Measurements from ENCODE around the gene WNK4. TPM values are rescaled to one million over a fixed set of nuclear protein-coding genes. Genes with fewer than 3 reads are reported as not detected.

WNK4 gene
- total RNA-seq, 1 experiment from 2014 or later: 1.5 TPM

DNA sequence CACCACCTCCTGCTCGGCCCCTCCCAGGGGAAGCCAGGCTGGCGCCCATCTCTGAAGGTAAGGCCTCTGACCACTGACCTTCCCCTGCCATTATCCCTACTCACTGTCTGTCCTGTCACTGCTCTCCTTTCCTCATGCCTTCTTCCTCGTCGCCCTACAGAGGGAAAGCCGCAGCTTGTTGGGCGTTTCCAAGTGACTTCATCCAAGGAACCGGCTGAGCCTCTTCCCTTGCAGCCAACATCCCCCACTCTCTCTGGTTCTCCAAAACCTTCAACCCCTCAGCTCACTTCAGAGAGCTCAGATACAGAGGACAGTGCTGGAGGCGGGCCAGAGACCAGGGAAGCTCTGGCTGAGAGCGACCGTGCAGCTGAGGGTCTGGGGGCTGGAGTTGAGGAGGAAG is 15.1 kb downstream of the WNK4 start:
- H3K27ac Mint-ChIP-seq: no peak overlapping the region
- no peak overlapping the region for H3K4me3 Mint-ChIP-seq
- peaks cover 27% of the 10 kb centered on the region for H3K27me3 Mint-ChIP-seq (ENCODE audit: low read depth)
- peaks cover 6% of the 10 kb centered on the region; the same call in 1 of the 2 replicates for H3K4me1 Mint-ChIP-seq
- ChIA-PET POLR2A (no interaction called here), CTCF (interaction anchor here (0.6 to 1.2 kb wide), 2 partner anchors 32 to 268 kb away, joined by 3 to 5 read pairs; no protein-coding TSS in a partner anchor)
- ATAC-seq: no peak
- H3K9me3 Mint-ChIP-seq: peaks cover 6% of the 10 kb centered on the region
- H3K36me3 Mint-ChIP-seq: peaks cover 8% of the 10 kb centered on the region
- DNase-seq (ENCODE audit: low spot score): no peak
- TF ChIP-seq ZNF138 (CRISPR knock-in tag; conservative IDR thresholded peaks at IDR 0.05): no peak
- no peak for TF ChIP-seq FOXK1 (CRISPR knock-in tag; IDR thresholded peaks at IDR 0.05)
- TF ChIP-seq, protein P1, sequence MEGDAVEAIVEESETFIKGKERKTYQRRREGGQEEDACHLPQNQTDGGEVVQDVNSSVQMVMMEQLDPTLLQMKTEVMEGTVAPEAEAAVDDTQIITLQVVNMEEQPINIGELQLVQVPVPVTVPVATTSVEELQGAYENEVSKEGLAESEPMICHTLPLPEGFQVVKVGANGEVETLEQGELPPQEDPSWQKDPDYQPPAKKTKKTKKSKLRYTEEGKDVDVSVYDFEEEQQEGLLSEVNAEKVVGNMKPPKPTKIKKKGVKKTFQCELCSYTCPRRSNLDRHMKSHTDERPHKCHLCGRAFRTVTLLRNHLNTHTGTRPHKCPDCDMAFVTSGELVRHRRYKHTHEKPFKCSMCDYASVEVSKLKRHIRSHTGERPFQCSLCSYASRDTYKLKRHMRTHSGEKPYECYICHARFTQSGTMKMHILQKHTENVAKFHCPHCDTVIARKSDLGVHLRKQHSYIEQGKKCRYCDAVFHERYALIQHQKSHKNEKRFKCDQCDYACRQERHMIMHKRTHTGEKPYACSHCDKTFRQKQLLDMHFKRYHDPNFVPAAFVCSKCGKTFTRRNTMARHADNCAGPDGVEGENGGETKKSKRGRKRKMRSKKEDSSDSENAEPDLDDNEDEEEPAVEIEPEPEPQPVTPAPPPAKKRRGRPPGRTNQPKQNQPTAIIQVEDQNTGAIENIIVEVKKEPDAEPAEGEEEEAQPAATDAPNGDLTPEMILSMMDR (IDR thresholded peaks at IDR 0.05): no peak
- no peak for TF ChIP-seq ZNF416 (CRISPR knock-in tag; IDR thresholded peaks at IDR 0.05)
- no peak for TF ChIP-seq NR2C2 (CRISPR knock-in tag; IDR thresholded peaks at IDR 0.05)
- no peak for TF ChIP-seq SMAD4 (CRISPR knock-in tag; IDR thresholded peaks at IDR 0.05)
- TF ChIP-seq NFE2L1 (CRISPR knock-in tag; IDR thresholded peaks at IDR 0.05): no peak
- no peak for TF ChIP-seq GRHL2 (CRISPR knock-in tag; IDR thresholded peaks at IDR 0.05; ENCODE audit: insufficient replicate concordance, severe bottlenecking)

DNA sequence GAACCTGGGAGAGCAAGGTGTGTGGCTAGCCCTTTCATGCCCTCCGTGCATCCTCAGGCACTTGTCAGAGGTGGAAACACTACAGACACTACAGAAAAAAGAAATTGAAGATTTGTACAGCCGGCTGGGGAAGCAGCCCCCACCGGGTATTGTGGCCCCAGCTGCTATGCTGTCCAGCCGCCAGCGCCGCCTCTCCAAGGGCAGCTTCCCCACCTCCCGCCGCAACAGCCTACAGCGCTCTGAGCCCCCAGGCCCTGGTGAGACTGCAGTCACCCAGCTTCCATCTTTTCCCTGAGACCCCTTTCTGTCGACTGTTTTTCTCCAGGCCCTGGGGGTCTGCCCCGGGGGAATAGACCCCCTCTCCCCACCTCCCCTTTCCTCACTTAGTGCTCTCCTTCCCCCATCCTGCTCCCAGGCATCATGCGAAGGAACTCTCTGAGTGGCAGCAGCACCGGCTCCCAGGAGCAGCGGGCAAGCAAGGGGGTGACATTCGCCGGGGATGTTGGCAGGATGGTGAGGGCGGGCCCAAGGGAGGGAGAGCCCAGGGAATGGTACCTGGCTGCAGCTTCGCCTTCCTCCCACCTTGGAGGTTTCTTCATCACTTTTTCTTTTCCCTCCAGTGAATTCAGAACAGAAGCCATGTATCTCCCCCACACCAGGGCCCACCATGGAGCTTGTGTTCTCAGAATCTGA is 15.8 kb downstream of the WNK4 start:
- H3K4me1 Mint-ChIP-seq: peaks cover 6% of the 10 kb centered on the region; the same call in 1 of the 2 replicates
- POLR2A ChIA-PET: no interaction called here
- H3K4me3 Mint-ChIP-seq: no peak overlapping the region
- DNase-seq (ENCODE audit: low spot score): no peak
- CTCF ChIA-PET: interaction anchor here (0.5 to 1.2 kb wide), 2 partner anchors 33 to 241 kb away, joined by 5 read pairs; no protein-coding TSS in a partner anchor
- no peak for ATAC-seq
- peaks cover 6% of the 10 kb centered on the region for H3K9me3 Mint-ChIP-seq
- peaks cover 8% of the 10 kb centered on the region for H3K36me3 Mint-ChIP-seq
- H3K27ac Mint-ChIP-seq: no peak overlapping the region
- TF ChIP-seq, protein P2, sequence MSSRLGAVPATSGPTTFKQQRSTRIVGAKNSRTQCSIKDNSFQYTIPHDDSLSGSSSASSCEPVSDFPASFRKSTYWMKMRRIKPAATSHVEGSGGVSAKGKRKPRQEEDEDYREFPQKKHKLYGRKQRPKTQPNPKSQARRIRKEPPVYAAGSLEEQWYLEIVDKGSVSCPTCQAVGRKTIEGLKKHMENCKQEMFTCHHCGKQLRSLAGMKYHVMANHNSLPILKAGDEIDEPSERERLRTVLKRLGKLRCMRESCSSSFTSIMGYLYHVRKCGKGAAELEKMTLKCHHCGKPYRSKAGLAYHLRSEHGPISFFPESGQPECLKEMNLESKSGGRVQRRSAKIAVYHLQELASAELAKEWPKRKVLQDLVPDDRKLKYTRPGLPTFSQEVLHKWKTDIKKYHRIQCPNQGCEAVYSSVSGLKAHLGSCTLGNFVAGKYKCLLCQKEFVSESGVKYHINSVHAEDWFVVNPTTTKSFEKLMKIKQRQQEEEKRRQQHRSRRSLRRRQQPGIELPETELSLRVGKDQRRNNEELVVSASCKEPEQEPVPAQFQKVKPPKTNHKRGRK (CRISPR knock-in tag; IDR thresholded peaks at IDR 0.05; ENCODE audit: borderline replicate concordance): no peak
- TF ChIP-seq RORB (CRISPR knock-in tag; IDR thresholded peaks at IDR 0.05) (no peak), NR2C2 (CRISPR knock-in tag; IDR thresholded peaks at IDR 0.05) (no peak), GRHL2 (CRISPR knock-in tag; IDR thresholded peaks at IDR 0.05; ENCODE audit: insufficient replicate concordance, severe bottlenecking) (no peak), ZNF263 (CRISPR knock-in tag; IDR thresholded peaks at IDR 0.05; ENCODE audit: low read depth) (no peak), ZNF138 (CRISPR knock-in tag; conservative IDR thresholded peaks at IDR 0.05) (no peak), ESRRA (CRISPR knock-in tag; IDR thresholded peaks at IDR 0.05; ENCODE audit: borderline replicate concordance) (no peak)
- H3K27me3 Mint-ChIP-seq (ENCODE audit: low read depth): peaks cover 28% of the 10 kb centered on the region

DNA sequence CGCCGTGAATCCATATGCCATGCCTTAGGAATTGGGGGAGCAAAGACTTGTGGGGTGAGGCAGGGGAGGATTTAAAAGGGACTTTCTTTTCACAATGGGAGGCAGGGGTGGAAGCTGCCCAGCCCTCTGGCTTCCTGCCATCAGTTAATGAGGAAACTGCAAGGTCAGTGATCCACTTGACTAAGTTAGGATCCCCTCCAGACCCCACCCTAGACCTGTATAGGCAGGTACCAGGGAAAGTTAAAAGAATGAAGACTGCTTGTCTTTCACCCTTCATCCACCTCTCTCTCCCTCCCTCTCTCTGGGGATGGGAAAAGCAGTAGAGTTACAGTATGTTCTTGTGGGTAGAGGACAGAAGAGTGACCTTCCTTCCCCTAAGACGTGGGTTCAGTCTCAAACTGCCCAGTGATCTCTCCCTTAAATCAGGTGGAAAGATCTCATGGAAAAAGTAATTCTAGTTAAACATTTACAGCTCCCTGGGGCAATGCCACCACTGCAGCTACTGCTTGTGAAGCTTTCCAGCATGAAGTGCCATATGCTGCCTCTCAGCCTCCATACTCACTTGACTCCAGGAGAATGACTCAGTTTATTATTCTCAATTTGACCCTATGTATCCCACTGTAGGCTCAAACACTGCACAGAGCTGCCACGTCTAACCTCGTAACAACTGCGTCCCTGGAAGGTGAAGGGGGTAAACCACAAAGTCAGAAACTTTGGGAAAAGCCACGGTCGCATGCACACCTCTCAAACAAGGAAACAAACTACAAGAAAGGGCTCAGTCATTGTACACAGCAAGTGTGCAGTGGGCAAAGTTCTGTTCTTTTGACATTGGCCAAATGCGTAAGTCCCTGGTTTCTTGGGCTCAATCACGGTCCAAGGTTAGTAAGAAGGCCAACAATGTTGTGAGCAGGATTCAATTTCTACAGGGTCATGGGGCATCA is 16.9 kb downstream of the WNK4 start:
- ATAC-seq (no peak), DNase-seq (ENCODE audit: low spot score) (no peak)
- TF ChIP-seq CREB1 (CRISPR knock-in tag; IDR thresholded peaks at IDR 0.05) (no peak), ZNF138 (CRISPR knock-in tag; conservative IDR thresholded peaks at IDR 0.05) (no peak), JAZF1 (CRISPR knock-in tag; IDR thresholded peaks at IDR 0.05) (no peak), CBFB (CRISPR knock-in tag; IDR thresholded peaks at IDR 0.05; ENCODE audit: low read depth) (no peak), MXD4 (CRISPR knock-in tag; IDR thresholded peaks at IDR 0.05; ENCODE audit: borderline replicate concordance) (no peak)
- TF ChIP-seq, protein P3, sequence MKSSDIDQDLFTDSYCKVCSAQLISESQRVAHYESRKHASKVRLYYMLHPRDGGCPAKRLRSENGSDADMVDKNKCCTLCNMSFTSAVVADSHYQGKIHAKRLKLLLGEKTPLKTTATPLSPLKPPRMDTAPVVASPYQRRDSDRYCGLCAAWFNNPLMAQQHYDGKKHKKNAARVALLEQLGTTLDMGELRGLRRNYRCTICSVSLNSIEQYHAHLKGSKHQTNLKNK (CRISPR knock-in tag; IDR thresholded peaks at IDR 0.05): no peak
- TF ChIP-seq, protein P4, sequence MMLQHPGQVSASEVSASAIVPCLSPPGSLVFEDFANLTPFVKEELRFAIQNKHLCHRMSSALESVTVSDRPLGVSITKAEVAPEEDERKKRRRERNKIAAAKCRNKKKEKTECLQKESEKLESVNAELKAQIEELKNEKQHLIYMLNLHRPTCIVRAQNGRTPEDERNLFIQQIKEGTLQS (CRISPR knock-in tag; conservative IDR thresholded peaks at IDR 0.05): no peak
- Mint-ChIP-seq H3K4me1 (peaks cover 6% of the 10 kb centered on the region; the same call in 1 of the 2 replicates), H3K4me3 (peak overlapping the region; percentile 94), H3K27me3 (ENCODE audit: low read depth) (peaks cover 25% of the 10 kb centered on the region), H3K9me3 (peaks cover 6% of the 10 kb centered on the region), H3K36me3 (peaks cover 8% of the 10 kb centered on the region), H3K27ac (no peak overlapping the region)
- ChIA-PET CTCF (interaction anchor here (0.5 to 2.2 kb wide), 4 partner anchors 23 to 240 kb away, joined by 5 to 19 read pairs (median 13); partner anchors contain the start of gene BECN1), POLR2A (interaction anchor here (0.6 to 1.2 kb wide), 2 partner anchors 17 to 76 kb away, joined by 3 read pairs; partner anchors contain the start of gene WNK4)
